HFF-Myc (cell line): ENCODE data around the gene PTGES3.

Source experiments
- DNase-seq: peaks from one replicate; pipeline ENCODE4 v3.0.0-alpha.2; 2011; ENCODE audit warnings: low read depth; ENCODE audit errors: extremely low read depth
- H3K4me3 ChIP-seq: replicated peaks from 2 replicates; pipeline ENCODE4 v1.5.1; 2011; ENCODE audit warnings: low read depth, mild to moderate bottlenecking, control low read depth, low read length
- CTCF ChIP-seq: IDR thresholded peaks from 2 replicates; pipeline ENCODE4 v1.5.1; 2012; ENCODE audit warnings: mild to moderate bottlenecking, low read depth, low read length, control low read depth; ENCODE audit errors: missing control alignments

Gene PTGES3

GRCh38 chr12:56634242-56634836 is 53.7 kb downstream of the PTGES3 start:
- peak overlapping the region; percentile 75 for H3K4me3 ChIP-seq
- no peak for DNase-seq
- TF ChIP-seq CTCF, result no peak

GRCh38 chr12:56633468-56634241 is 54.4 kb downstream of the PTGES3 start:
- no peak for DNase-seq
- H3K4me3 ChIP-seq, result peak overlapping the region; percentile 75
- TF ChIP-seq CTCF, result no peak

- TF ChIP-seq CTCF, result no peak
- peak overlapping the region; percentile 75 for H3K4me3 ChIP-seq
- no peak for DNase-seq
Observed at GRCh38 chr12:56632701-56633467, 55.2 kb downstream of the PTGES3 start.

- no peak for TF ChIP-seq CTCF
- no peak for DNase-seq
- peak overlapping the region; percentile 12 for H3K4me3 ChIP-seq
Observed at GRCh38 chr12:56631790-56632700, 56.0 kb downstream of the PTGES3 start.

GRCh38 chr12:56630180-56630632 is 57.9 kb downstream of the PTGES3 start, which contains the start of gene BAZ2A:
Gene BAZ2A (minus strand): TSS chr12:56630326. CDS start chr12:56617530, 12,796 bp downstream.
- no peak for TF ChIP-seq CTCF
- DNase-seq, result no peak
- H3K4me3 ChIP-seq, result peak within 1 kb of the TSS; percentile 94

GRCh38 chr12:56629459-56630179 is 58.5 kb downstream of the PTGES3 start:
- no peak for DNase-seq
- no peak for TF ChIP-seq CTCF
- H3K4me3 ChIP-seq, result peak overlapping the region; percentile 94
